ENCODE data around the gene CD151.

CD151 gene

DNA sequence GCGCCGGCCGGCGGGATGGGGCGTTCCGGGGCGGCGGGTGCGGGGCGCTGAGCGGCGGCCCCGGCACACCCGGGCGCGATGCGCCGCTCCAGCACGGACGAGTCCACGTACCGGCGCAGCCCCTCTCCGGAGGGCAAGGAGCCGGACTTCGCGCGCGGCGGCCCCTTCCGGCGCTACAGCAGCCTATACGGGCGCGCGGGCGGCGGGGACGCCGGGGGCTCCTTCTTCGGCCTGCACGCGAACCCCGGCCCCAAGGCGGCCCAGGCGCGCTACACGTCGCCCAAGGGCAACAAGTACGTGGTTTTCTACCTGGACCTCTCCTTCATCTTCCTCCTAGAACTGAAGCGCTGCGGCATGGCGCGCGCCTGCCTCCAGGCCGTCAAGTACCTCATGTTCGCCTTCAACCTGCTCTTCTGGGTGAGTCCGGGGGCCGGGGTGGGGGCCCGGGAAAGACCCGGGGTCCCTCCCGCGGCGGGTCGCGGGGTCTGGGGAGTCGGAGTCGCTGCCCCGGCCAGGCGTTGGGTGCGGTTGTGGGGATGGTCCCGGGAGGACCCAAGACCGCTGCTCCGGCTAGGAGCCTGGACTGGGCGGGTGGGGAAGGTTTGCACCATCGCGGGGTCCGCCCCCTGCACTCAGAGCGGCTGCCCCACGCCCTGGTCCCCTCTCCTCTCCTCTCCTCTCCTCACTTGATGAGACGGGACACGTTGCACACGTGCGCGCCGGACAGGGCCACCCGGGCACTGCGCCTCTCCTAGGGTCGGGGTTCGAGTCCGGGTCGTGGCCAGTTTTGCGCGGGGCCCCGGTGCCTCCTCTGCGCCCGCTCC, 17.4 kb downstream of the CD151 start:
- TF ChIP-seq CTCF (IDR thresholded peaks at IDR 0.05; ENCODE audit: extremely low read depth, insufficient read depth, missing control alignments), result no peak
- in situ Hi-C loops (cut with MboI; ENCODE audit: low pct_unique_long_range_greater_than_20kb, low sequenced_read_pairs, unreplicated experiment), result no loop called here
- DNase-seq (ENCODE audit: low spot score), result no peak

DNA sequence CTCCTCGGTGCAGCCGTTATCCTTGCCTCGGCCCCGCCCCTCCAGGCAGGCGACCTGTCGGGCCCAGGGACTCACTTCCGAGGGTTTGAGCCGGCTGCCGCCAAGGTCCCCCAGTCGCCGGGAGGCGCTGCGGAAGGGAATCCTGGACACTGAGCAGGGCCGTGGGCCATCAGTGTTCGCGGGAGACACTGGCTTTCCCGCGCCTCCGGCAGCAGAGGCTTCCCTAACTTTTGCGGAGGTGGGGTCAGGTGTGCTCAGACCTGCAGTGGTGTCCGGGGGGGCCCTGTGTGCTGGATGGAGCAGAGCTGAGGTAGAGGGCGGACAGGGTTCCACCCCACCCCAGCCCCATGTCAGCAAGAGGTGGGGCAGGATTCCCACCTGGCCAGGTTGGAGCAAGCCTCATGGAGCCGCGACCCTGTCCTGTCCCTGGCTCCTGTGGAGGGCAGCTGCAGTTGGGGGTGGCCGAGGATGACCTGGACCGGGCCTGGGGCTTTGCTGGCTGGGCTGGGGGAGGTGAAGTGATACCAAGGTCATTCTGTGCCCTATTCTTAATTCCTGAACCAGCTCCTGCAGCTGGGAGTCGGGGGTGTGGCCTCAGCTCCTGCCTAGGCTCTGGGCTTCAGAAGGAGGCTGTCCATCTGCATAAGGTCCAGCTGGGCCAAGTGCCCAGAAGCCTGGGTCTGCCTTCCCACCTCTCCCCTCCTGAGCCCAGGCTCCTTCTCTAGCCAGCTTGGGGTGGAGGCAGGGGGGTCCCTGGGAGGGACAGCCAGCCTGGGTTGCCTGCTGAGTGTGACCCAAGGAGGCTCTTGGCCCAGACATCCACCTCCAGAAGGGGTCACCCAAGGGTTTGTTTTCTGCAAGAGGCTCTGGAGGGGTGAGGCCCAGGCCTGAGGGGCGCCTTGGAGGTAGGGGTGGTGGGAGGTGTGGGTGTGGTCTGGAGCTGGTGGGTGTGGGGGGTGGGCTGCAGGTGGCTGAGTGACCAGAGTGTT, 18.3 kb downstream of the CD151 start:
- peak; percentile 47 for TF ChIP-seq CTCF (IDR thresholded peaks at IDR 0.05; ENCODE audit: extremely low read depth, insufficient read depth, missing control alignments)

DNA sequence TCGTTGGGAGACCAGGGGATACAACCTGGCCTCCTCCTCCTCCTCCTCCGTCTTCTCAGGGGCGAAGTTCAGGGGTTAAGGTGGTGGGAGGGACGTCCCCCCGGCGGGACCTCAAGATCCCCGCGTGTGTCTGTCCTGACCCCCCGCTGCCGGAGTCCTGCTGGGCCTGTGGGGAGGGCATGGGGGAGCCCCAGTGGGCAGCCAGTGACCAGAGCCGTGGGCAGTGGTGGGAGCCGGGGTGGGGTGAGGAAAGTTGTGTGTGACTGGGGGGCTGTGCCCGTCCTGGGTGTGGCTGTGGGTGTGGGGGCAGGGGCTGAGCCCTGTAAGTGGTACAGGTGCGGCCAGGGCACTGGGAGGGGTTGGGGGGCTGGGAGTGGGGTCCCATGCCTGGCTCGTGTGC, 20.0 kb downstream of the CD151 start:
- TF ChIP-seq CTCF (IDR thresholded peaks at IDR 0.05; ENCODE audit: extremely low read depth, insufficient read depth, missing control alignments), result no peak
- no peak for DNase-seq (ENCODE audit: low spot score)
- in situ Hi-C loops (cut with MboI; ENCODE audit: low pct_unique_long_range_greater_than_20kb, low sequenced_read_pairs, unreplicated experiment), result no loop called here

More for the DNA sequence above, 18.3 kb downstream of the CD151 start:
- DNase-seq (ENCODE audit: low spot score), result peak; percentile 72
- in situ Hi-C loops (cut with MboI; ENCODE audit: low pct_unique_long_range_greater_than_20kb, low sequenced_read_pairs, unreplicated experiment), result no loop called here

DNA sequence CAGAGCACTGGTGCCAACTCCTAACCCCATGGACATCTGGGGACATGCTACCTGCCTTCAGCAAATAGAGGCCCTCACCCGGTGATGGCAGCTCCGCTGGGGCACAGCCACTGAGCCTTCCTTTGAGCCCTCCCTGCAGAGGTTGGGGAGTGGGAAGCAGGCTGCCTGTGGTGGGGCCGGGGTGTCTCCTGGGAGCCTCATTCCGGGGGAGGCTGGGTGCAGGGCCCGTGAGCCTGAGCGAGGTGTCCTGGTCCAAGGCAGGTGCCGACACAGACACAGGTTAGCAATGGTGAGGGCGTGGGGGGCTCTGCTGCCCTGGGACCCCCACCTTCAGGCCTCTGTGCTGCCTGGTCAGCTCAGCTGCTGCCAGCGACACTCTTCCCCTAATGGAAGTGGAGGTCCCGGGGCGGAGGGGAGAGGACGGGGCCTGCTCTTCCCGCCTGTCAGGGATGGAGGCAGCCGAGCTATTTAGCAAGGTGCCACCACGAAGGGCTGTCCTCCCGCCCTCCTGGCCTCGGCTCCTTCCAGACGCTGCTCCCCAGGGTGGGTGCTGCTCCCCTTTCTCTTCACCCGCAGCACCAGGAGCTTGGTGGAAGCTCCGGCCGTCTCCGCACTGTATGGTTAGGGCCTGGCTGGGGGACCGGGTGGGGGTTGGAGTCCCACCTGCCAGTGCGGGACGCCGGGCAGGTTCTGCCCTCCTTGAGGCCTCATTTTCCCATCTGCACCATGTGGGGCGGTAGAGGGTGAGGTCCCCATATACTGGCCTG, 21.1 kb downstream of the CD151 start:
- in situ Hi-C loops (cut with MboI; ENCODE audit: low pct_unique_long_range_greater_than_20kb, low sequenced_read_pairs, unreplicated experiment), result no loop called here
- no peak for DNase-seq (ENCODE audit: low spot score)
- no peak for TF ChIP-seq CTCF (IDR thresholded peaks at IDR 0.05; ENCODE audit: extremely low read depth, insufficient read depth, missing control alignments)

GRCh38 chr11:854601-855329, 22.0 kb downstream of the CD151 start:
- in situ Hi-C loops (cut with MboI; ENCODE audit: low pct_unique_long_range_greater_than_20kb, low sequenced_read_pairs, unreplicated experiment), result no loop called here
- TF ChIP-seq CTCF (IDR thresholded peaks at IDR 0.05; ENCODE audit: extremely low read depth, insufficient read depth, missing control alignments), result no peak
- no peak for DNase-seq (ENCODE audit: low spot score)

Data from GM13977 (cell line).